Parathyroid adenoma (tissue), 2 donors: ENCODE data around the gene TIFAB.
A peak's percentile ranks its signal among the peaks of the same experiment; 100 is the strongest.

ENCODE experiments used
- H2AFZ ChIP-seq: fragments of 300-600 bp; sonication (generic); one replicate; pipeline ENCODE4 v1.7.0; 2017; ENCODE audit warnings: antibody characterized with exemption, mild to moderate bottlenecking
- H3K27ac ChIP-seq: fragments of 300-600 bp; sonication (generic); one replicate; pipeline ENCODE4 v1.7.0; 2017
- H3K27me3 ChIP-seq: fragments of 300-600 bp; sonication (generic); one replicate; pipeline ENCODE4 v1.7.0; 2017; ENCODE audit warnings: low read length; ENCODE audit not compliant: control insufficient read depth, insufficient read depth
- H3K36me3 ChIP-seq: fragments of 300-600 bp; sonication (generic); one replicate; pipeline ENCODE4 v1.7.0; 2017; ENCODE audit warnings: low read length; ENCODE audit not compliant: control insufficient read depth, insufficient read depth
- H3K4me1 ChIP-seq: fragments of 300-600 bp; sonication (generic); one replicate; pipeline ENCODE4 v1.7.0; 2017; ENCODE audit warnings: control low read depth
- H3K4me2 ChIP-seq: fragments of 300-600 bp; sonication (generic); one replicate; pipeline ENCODE4 v1.7.0; 2017; ENCODE audit warnings: low read length
- H3K4me3 ChIP-seq: fragments of 300-600 bp; sonication (generic); one replicate; pipeline ENCODE4 v1.7.0; 2017; ENCODE audit warnings: low read depth, low read length
- H3K79me2 ChIP-seq: fragments of 300-600 bp; sonication (generic); one replicate; pipeline ENCODE4 v1.7.0; 2017; ENCODE audit warnings: control low read depth
- H3K9ac ChIP-seq: fragments of 300-600 bp; sonication (generic); one replicate; pipeline ENCODE4 v1.7.0; 2017; ENCODE audit warnings: mild to moderate bottlenecking
- H3K9me3 ChIP-seq: fragments of 300-600 bp; sonication (generic); one replicate; pipeline ENCODE4 v1.7.0; 2017; ENCODE audit warnings: low read length; ENCODE audit not compliant: control insufficient read depth
- CTCF ChIP-seq: fragments of 300-600 bp; sonication (generic); IDR thresholded peaks from one replicate; pipeline ENCODE4 v1.7.0; 2017; ENCODE audit warnings: antibody characterized with exemption, mild to moderate bottlenecking
- donor health status: primary hyperparathyroidism.

TIFAB gene

GRCh38 chr5:135466178-135467050 is 14.3 kb upstream of the TIFAB start:
- H3K27ac ChIP-seq = no peak overlapping the region
- no peak overlapping the region for H3K9ac ChIP-seq
- H3K27me3 ChIP-seq = peaks cover 9% of the 10 kb centered on the region
- peak; percentile 85 for TF ChIP-seq CTCF
- no peaks in the 10 kb centered on the region for H3K9me3 ChIP-seq
- no peaks in the 10 kb centered on the region for H3K79me2 ChIP-seq
- peaks cover 4% of the 10 kb centered on the region for H3K4me1 ChIP-seq
- peak overlapping the region; percentile 2 for H3K4me3 ChIP-seq
- H3K36me3 ChIP-seq = no peaks in the 10 kb centered on the region
- peak overlapping the region; percentile 87 for H2AFZ ChIP-seq
- H3K4me2 ChIP-seq = no peak overlapping the region

- no peak overlapping the region for H3K4me3 ChIP-seq
- no peak overlapping the region for H3K27ac ChIP-seq
- TF ChIP-seq CTCF = no peak
- H3K9me3 ChIP-seq = no peaks in the 10 kb centered on the region
- no peaks in the 10 kb centered on the region for H3K36me3 ChIP-seq
- H3K9ac ChIP-seq = no peak overlapping the region
- H3K79me2 ChIP-seq = no peaks in the 10 kb centered on the region
- peaks cover 9% of the 10 kb centered on the region for H3K27me3 ChIP-seq
- no peak overlapping the region for H3K4me2 ChIP-seq
- peaks cover 4% of the 10 kb centered on the region for H3K4me1 ChIP-seq
- peak overlapping the region; percentile 87 for H2AFZ ChIP-seq
Measured at GRCh38 chr5:135465391-135466122, 13.4 kb upstream of the TIFAB start.

GRCh38 chr5:135462304-135462703 is 10.2 kb upstream of the TIFAB start:
- Histone ChIP-seq H3K4me2 (no peak overlapping the region), H3K36me3 (no peaks in the 10 kb centered on the region), H3K4me3 (no peak overlapping the region), H3K9ac (no peak overlapping the region), H3K4me1 (peaks cover 4% of the 10 kb centered on the region), H2AFZ (no peak overlapping the region), H3K27ac (no peak overlapping the region), H3K27me3 (peaks cover 5% of the 10 kb centered on the region), H3K79me2 (no peaks in the 10 kb centered on the region), H3K9me3 (no peaks in the 10 kb centered on the region)
- peak; percentile 35 for TF ChIP-seq CTCF

GRCh38 chr5:135461481-135462151 is 9.5 kb upstream of the TIFAB start:
- no peak overlapping the region for H3K4me2 ChIP-seq
- no peaks in the 10 kb centered on the region for H3K79me2 ChIP-seq
- no peak overlapping the region for H3K9ac ChIP-seq
- H3K36me3 ChIP-seq = no peaks in the 10 kb centered on the region
- no peak overlapping the region for H3K4me3 ChIP-seq
- H3K27ac ChIP-seq = no peak overlapping the region
- no peak overlapping the region for H2AFZ ChIP-seq
- no peaks in the 10 kb centered on the region for H3K9me3 ChIP-seq
- no peaks in the 10 kb centered on the region for H3K27me3 ChIP-seq
- H3K4me1 ChIP-seq = peaks cover 4% of the 10 kb centered on the region
- no peak for TF ChIP-seq CTCF
